H9 (cell line): ENCODE measurements around the gene ANKRD65. TPM values are rescaled to one million over a fixed set of nuclear protein-coding genes. Genes with fewer than 3 reads are reported as not detected.
"Not testable (repeated sequence)": the region's sequence is repeated elsewhere in the genome, so short reads cannot be mapped to it uniquely, and the experiment has no call there.

ENCODE experiments used
- DNase-seq: peaks from one replicate; pipeline ENCODE4 v3.0.0-alpha.2; 2017
- H2AFZ ChIP-seq: one replicate; pipeline ENCODE4 v1.6.1; 2013; ENCODE audit warnings: mild to moderate bottlenecking, low read length, control low read depth, moderate library complexity
- H2AK5ac ChIP-seq: 2 replicates; pipeline ENCODE4 v1.6.1; 2013; ENCODE audit warnings: low read length, control low read depth, mixed read lengths; ENCODE audit not compliant: insufficient read length
- H2BK120ac ChIP-seq: one replicate; pipeline ENCODE4 v1.6.1; 2013; ENCODE audit warnings: low read depth, mild to moderate bottlenecking, low read length, control low read depth, inconsistent platforms; ENCODE audit not compliant: poor library complexity, severe bottlenecking
- H2BK12ac ChIP-seq: 2 replicates; pipeline ENCODE4 v1.6.1; 2013; ENCODE audit warnings: low read length, control low read depth, mixed read lengths, low read depth; ENCODE audit not compliant: insufficient read length
- H2BK15ac ChIP-seq: 2 replicates; pipeline ENCODE4 v1.6.1; 2013; ENCODE audit warnings: low read depth, low read length, control low read depth
- H2BK20ac ChIP-seq: one replicate; pipeline ENCODE4 v1.6.1; 2013; ENCODE audit warnings: low read depth, mild to moderate bottlenecking, low read length, control low read depth, inconsistent platforms; ENCODE audit not compliant: poor library complexity, severe bottlenecking
- H2BK5ac ChIP-seq: 2 replicates; pipeline ENCODE4 v1.6.1; 2013; ENCODE audit warnings: low read length, control low read depth, mixed read lengths; ENCODE audit not compliant: insufficient read length
- H3K14ac ChIP-seq: 2 replicates; pipeline ENCODE4 v1.6.1; 2013; ENCODE audit warnings: low read length, control low read depth; ENCODE audit not compliant: insufficient read depth
- H3K18ac ChIP-seq: 2 replicates; pipeline ENCODE4 v1.6.1; 2013; ENCODE audit warnings: low read depth, mild to moderate bottlenecking, mixed read lengths, low read length, control low read depth; ENCODE audit not compliant: insufficient read length
- H3K23ac ChIP-seq: 2 replicates; pipeline ENCODE4 v1.6.1; 2013; ENCODE audit warnings: low read length, control low read depth, mixed read lengths, low read depth; ENCODE audit not compliant: insufficient read length
- H3K23me2 ChIP-seq: 2 replicates; pipeline ENCODE4 v1.6.1; 2013; ENCODE audit warnings: low read depth, mild to moderate bottlenecking, mixed read lengths, low read length, control low read depth; ENCODE audit not compliant: insufficient read length, poor library complexity, severe bottlenecking
- H3K27ac ChIP-seq: 2 replicates; pipeline ENCODE4 v1.5.1; 2013; ENCODE audit warnings: low read length, control low read depth, mixed read lengths, low read depth; ENCODE audit not compliant: insufficient read length
- H3K27me3 ChIP-seq: 2 replicates; pipeline ENCODE4 v1.6.1; 2013; ENCODE audit warnings: low read length, control low read depth, inconsistent platforms; ENCODE audit not compliant: insufficient read depth
- H3K4ac ChIP-seq: 2 replicates; pipeline ENCODE4 v1.6.1; 2013; ENCODE audit warnings: low read depth, mild to moderate bottlenecking, control low read depth, inconsistent platforms, low read length, moderate library complexity
- H3K4me1 ChIP-seq: 2 replicates; pipeline ENCODE4 v1.6.1; 2013; ENCODE audit warnings: low read length, control low read depth, inconsistent platforms; ENCODE audit not compliant: insufficient read depth
- H3K4me2 ChIP-seq: 2 replicates; pipeline ENCODE4 v1.6.1; 2013; ENCODE audit warnings: low read length, control low read depth, mixed read lengths; ENCODE audit not compliant: insufficient read length, insufficient read depth
- H3K56ac ChIP-seq: 2 replicates; pipeline ENCODE4 v1.6.1; 2013; ENCODE audit warnings: low read depth, mild to moderate bottlenecking, mixed read lengths, low read length, control low read depth; ENCODE audit not compliant: insufficient read length
- H3K79me1 ChIP-seq: 2 replicates; pipeline ENCODE4 v1.6.1; 2013; ENCODE audit warnings: low read depth, mild to moderate bottlenecking, moderate library complexity, low read length, control low read depth, inconsistent platforms; ENCODE audit not compliant: insufficient read depth, poor library complexity, severe bottlenecking
- H3K79me2 ChIP-seq: 2 replicates; pipeline ENCODE4 v1.6.1; 2013; ENCODE audit warnings: low read length, control low read depth, inconsistent platforms; ENCODE audit not compliant: insufficient read depth
- H3K9ac ChIP-seq: 2 replicates; pipeline ENCODE4 v1.6.1; 2013; ENCODE audit warnings: low read length, control low read depth, mixed read lengths; ENCODE audit not compliant: insufficient read length; ENCODE audit errors: extremely low read depth
- H3K9me3 ChIP-seq: one replicate; pipeline ENCODE4 v1.6.1; 2013; ENCODE audit warnings: low read depth, low read length, inconsistent platforms; ENCODE audit not compliant: control insufficient read depth
- H3T11ph ChIP-seq: one replicate; pipeline ENCODE4 v1.6.1; 2013; ENCODE audit warnings: mild to moderate bottlenecking, low read length, control low read depth, inconsistent platforms
- H4K20me1 ChIP-seq: one replicate; pipeline ENCODE4 v1.6.1; 2013; ENCODE audit not compliant: control insufficient read depth, insufficient read length, insufficient read depth
- H4K5ac ChIP-seq: 2 replicates; pipeline ENCODE4 v1.6.1; 2013; ENCODE audit warnings: low read depth, mild to moderate bottlenecking, mixed read lengths, low read length, control low read depth; ENCODE audit not compliant: insufficient read length
- H4K8ac ChIP-seq: replicated peaks from 2 replicates; pipeline ENCODE4 v1.6.1; 2013; ENCODE audit warnings: low read length, control low read depth, mixed read lengths, low read depth; ENCODE audit not compliant: insufficient read length
- H4K91ac ChIP-seq: 2 replicates; pipeline ENCODE4 v1.6.1; 2013; ENCODE audit warnings: low read depth, mild to moderate bottlenecking, moderate library complexity, mixed read lengths, low read length, control low read depth; ENCODE audit not compliant: insufficient read length
- H3K27ac Mint-ChIP-seq, 3 experiments: 2 replicates in 2 of 3; 3 replicates in 1 of 3; pipeline ENCODE4 v1.8.0; 2020 to 2021; ENCODE audit warnings: mixed read lengths in 3 of 3, mild to moderate bottlenecking in 1 of 3, moderate library complexity in 1 of 3
- H3K27me3 Mint-ChIP-seq: 2 replicates; pipeline ENCODE4 v1.8.0; 2021; ENCODE audit warnings: low read depth, mild to moderate bottlenecking, moderate library complexity, mixed read lengths
- H3K36me3 Mint-ChIP-seq, 3 experiments: 2 replicates in 2 of 3; 3 replicates in 1 of 3; pipeline ENCODE4 v1.8.0; 2020 to 2021; ENCODE audit warnings: low read depth in 3 of 3, mixed read lengths in 3 of 3; ENCODE audit not compliant: insufficient read depth in 1 of 3
- H3K4me1 Mint-ChIP-seq, 2 experiments: 2 replicates each; pipeline ENCODE4 v1.8.0; 2020; ENCODE audit warnings: mixed read lengths in 2 of 2
- H3K4me3 Mint-ChIP-seq, 2 experiments: 2 replicates in 1 of 2; 3 replicates in 1 of 2; pipeline ENCODE4 v1.8.0; 2020 to 2021; ENCODE audit warnings: mild to moderate bottlenecking in 2 of 2, mixed read lengths in 2 of 2, moderate library complexity in 1 of 2
- H3K9me3 Mint-ChIP-seq, 2 experiments: 2 replicates in 1 of 2; 3 replicates in 1 of 2; pipeline ENCODE4 v1.8.0; 2020; ENCODE audit warnings: mild to moderate bottlenecking in 2 of 2, mixed read lengths in 2 of 2, moderate library complexity in 1 of 2
- CTCF ChIP-seq: fragments of 200-600 bp; sonication (generic); conservative IDR thresholded peaks from 3 replicates; pipeline ENCODE4 v1.8.0; 2021; ENCODE audit warnings: antibody characterized with exemption, mild to moderate bottlenecking
- WGBS: extraction: QIAGEN DNeasy Blood & Tissue Kit; methylation state at CpG from one replicate; pipeline ENCODE4 v1.1.7; 2013; ENCODE audit warnings: missing lambda C conversion rate, low lambda C conversion rate, mixed read lengths; ENCODE audit not compliant: insufficient read length; ENCODE audit errors: extremely low coverage; 5-methylcytosine and 5-hydroxymethylcytosine counted together
- total RNA-seq: library from RNA; stranded (reverse); gene quantifications from 2 replicates; pipeline ENCODE4 v1.2.1, GENCODE V29; 2021

Gene ANKRD65
- total RNA-seq, 1 experiment from 2014 or later: 3.1 TPM

- no CpG with 5 or more reads among the region's 7 CpGs for WGBS
- H3K4me2 ChIP-seq: no peak overlapping the region
- no peak overlapping the region for H3K14ac ChIP-seq
- H2BK5ac ChIP-seq: no peak overlapping the region
- no peak overlapping the region for H4K91ac ChIP-seq
- H4K20me1 ChIP-seq: peaks cover 2% of the 10 kb centered on the region
- Mint-ChIP-seq H3K4me3 (peak overlapping the region in 1 of 2 experiments; percentile 35; a peak in 2 of 5 replicates), H3K36me3 (peaks cover 43 to 84% (median 65%) of the 10 kb centered on the region in 3 experiments), H3K4me1 (peaks cover 28 to 44% of the 10 kb centered on the region in 2 experiments), H3K27ac (peak overlapping the region; percentile 12 to 32 (median 16); a peak in 4 of 7 replicates), H3K9me3 (no peaks in the 10 kb centered on the region; a peak in 2 of 5 replicates), H3K27me3 (peaks cover 1% of the 10 kb centered on the region; the same call in 1 of the 2 replicates)
- H3T11ph ChIP-seq: no peak overlapping the region
- no peaks in the 10 kb centered on the region for H3K9me3 ChIP-seq
- peaks cover 2% of the 10 kb centered on the region for H3K79me1 ChIP-seq
- H3K23me2 ChIP-seq: peaks cover 14% of the 10 kb centered on the region
- no peak overlapping the region for H3K56ac ChIP-seq
- no peak overlapping the region for H4K8ac ChIP-seq
- no peak overlapping the region for H3K23ac ChIP-seq
- H3K9ac ChIP-seq: no peak overlapping the region
- H3K79me2 ChIP-seq: peaks cover 10% of the 10 kb centered on the region; the same call in 1 of the 2 replicates
- no peaks in the 10 kb centered on the region for H3K27me3 ChIP-seq
- no peak overlapping the region for H3K27ac ChIP-seq
- H2BK20ac ChIP-seq: no peak overlapping the region
- no peak overlapping the region for H2BK12ac ChIP-seq
- no peak overlapping the region for H3K4ac ChIP-seq
- TF ChIP-seq CTCF: no peak
- no peak overlapping the region for H4K5ac ChIP-seq
- H2AFZ ChIP-seq: no peak overlapping the region
- H2BK120ac ChIP-seq: no peak overlapping the region
- H2BK15ac ChIP-seq: no peak overlapping the region
- no peak overlapping the region for H2AK5ac ChIP-seq
- H3K4me1 ChIP-seq: 0 out of 2 replicates have a peak, but pooled peaks cover 3% of the 10 kb centered on the region
- no peak for DNase-seq
- H3K18ac ChIP-seq: no peak overlapping the region
Observed at GRCh38 chr1:1403653-1404052, 17.4 kb downstream of the ANKRD65 start.

- not testable (repeated sequence) for H3K9me3 Mint-ChIP-seq, H3K56ac ChIP-seq, H3K9me3 ChIP-seq, H2BK12ac ChIP-seq, H3K9ac ChIP-seq, H3K4me2 ChIP-seq, H4K8ac ChIP-seq, H4K5ac ChIP-seq, H2BK120ac ChIP-seq, H2AK5ac ChIP-seq, H2BK20ac ChIP-seq, H2BK5ac ChIP-seq, H3K18ac ChIP-seq, H3K4me1 ChIP-seq, H2AFZ ChIP-seq, H4K91ac ChIP-seq, H3K23ac ChIP-seq, H3K4ac ChIP-seq, H3K27me3 Mint-ChIP-seq, H3K79me1 ChIP-seq, H3K27ac ChIP-seq, DNase-seq, H3K4me3 Mint-ChIP-seq, H3T11ph ChIP-seq, H3K27me3 ChIP-seq, H2BK15ac ChIP-seq, H3K14ac ChIP-seq, H4K20me1 ChIP-seq
- H3K27ac Mint-ChIP-seq: peak overlapping the region in 1 of 3 experiments; percentile 66; a peak in 2 of 7 replicates
- no CpG with 5 or more reads among the region's 9 CpGs for WGBS
- H3K23me2 ChIP-seq: peaks cover 18% of the 10 kb centered on the region
- peaks cover 16% of the 10 kb centered on the region; the same call in 1 of the 2 replicates for H3K79me2 ChIP-seq
- peaks cover 48 to 85% (median 64%) of the 10 kb centered on the region in 3 experiments for H3K36me3 Mint-ChIP-seq
- peaks cover 27 to 44% of the 10 kb centered on the region in 2 experiments for H3K4me1 Mint-ChIP-seq
Observed at GRCh38 chr1:1402901-1403392, 18.1 kb downstream of the ANKRD65 start.
